Measurements from ENCODE around the gene ZNF362.

ZNF362 gene

DNA sequence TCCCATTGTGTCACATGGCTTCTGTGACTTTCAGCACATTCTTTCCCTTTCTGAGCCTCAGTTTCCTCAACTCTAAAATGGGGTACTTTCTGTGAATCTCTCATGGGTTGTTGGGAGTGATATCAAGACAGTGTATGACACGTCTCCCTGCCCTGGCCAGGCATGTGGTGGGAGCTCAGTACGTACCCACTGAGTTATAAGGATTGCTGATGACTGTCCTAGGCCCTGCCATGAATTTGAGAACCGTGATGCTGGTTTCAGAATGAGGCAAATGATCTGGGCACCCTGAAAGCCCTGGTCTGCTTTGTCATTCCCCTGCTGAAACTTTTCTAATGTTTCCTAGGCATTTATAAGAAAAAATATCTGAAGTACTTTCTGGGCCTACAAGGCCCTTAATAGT lies 3.6 kb downstream of the ZNF362 start:
- TF ChIP-seq Cebpa-rat (IDR thresholded peaks at IDR 0.05): no peak

DNA sequence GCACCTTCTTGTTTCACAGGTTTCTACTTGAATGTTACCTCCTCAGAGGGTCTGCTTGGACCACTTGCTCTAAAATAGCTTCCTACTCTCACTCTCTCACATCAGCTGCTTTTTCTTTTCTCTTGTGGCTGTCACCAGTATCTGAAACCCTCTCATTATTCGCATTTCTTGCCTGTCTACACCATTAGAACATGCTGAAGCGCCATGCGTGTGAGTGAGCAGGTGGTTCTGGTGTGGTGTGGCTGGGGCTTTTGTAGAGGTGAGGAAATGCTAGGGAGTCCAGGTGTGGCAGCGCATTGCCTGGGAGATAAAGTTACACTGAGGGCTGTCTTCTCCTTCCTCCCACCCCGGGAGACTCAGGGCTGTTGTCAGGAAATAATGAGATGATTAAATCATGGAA lies 4.1 kb downstream of the ZNF362 start:
- H3K4me3 ChIP-seq: no peak overlapping the region
- H3K4me2 ChIP-seq: no peak overlapping the region; a peak in 1 of 22 replicates
- H3K9ac ChIP-seq: no peak overlapping the region; a peak in 1 of 22 replicates
- H3K9me3 ChIP-seq (replicated peaks in 1 of 11): no peaks in the 10 kb centered on the region
- H3K36me3 ChIP-seq: peaks cover 7 to 51% (median 21%) of the 10 kb centered on the region in 11 experiments; a peak in 17 of 22 replicates
- H4K20me1 ChIP-seq: peaks cover 54 to 79% (median 68%) of the 10 kb centered on the region in 11 experiments; a peak in 21 of 22 replicates
- no peaks in the 10 kb centered on the region for H3K27me3 ChIP-seq
- no peak overlapping the region for H3K27ac ChIP-seq
- TF ChIP-seq Cebpa-rat (IDR thresholded peaks at IDR 0.05): no peak
- peaks cover 18 to 41% (median 27%) of the 10 kb centered on the region in 10 experiments for H3K4me1 ChIP-seq

More for the DNA sequence above, 3.6 kb downstream of the ZNF362 start:
- peak overlapping the region in 6 of 11 experiments; percentile 99 to 100 (median 99); a peak in 6 of 22 replicates for H3K4me2 ChIP-seq
- no peak overlapping the region for H3K27ac ChIP-seq
- H3K27me3 ChIP-seq: no peaks in the 10 kb centered on the region
- H4K20me1 ChIP-seq: peaks cover 49 to 74% (median 63%) of the 10 kb centered on the region in 11 experiments; a peak in 21 of 22 replicates
- no peak overlapping the region; a peak in 1 of 22 replicates for H3K9ac ChIP-seq
- H3K36me3 ChIP-seq: peaks cover 7 to 48% (median 20%) of the 10 kb centered on the region in 11 experiments; a peak in 17 of 22 replicates
- no peaks in the 10 kb centered on the region for H3K9me3 ChIP-seq (replicated peaks in 1 of 11)
- no peak overlapping the region for H3K4me3 ChIP-seq
- peaks cover 22 to 46% (median 33%) of the 10 kb centered on the region in 10 experiments for H3K4me1 ChIP-seq

DNA sequence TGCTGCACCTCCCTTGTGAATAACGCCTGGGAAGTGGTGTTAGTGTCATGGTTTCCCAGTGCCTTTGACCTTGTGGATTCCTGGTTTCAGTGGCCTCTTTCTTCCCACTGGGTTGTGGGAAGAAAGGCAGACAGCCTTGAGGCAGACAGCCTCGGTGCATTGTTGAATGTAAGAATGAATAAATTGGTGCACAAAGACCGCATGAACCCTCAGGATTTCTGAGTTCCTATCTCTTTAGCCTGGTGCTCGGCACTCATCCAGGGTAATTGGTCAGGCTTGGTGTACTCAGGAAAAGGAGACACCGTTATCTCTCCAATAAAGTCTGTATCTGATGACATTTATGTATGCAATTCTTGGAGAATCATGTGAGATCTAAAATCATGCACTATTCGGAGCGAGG lies 5.1 kb downstream of the ZNF362 start:
- no peak overlapping the region for H3K27ac ChIP-seq
- no peaks in the 10 kb centered on the region for H3K9me3 ChIP-seq (replicated peaks in 1 of 11)
- H4K20me1 ChIP-seq: peaks cover 63 to 88% (median 77%) of the 10 kb centered on the region in 11 experiments
- H3K36me3 ChIP-seq: peaks cover 7 to 60% (median 26%) of the 10 kb centered on the region in 11 experiments; a peak in 18 of 22 replicates
- TF ChIP-seq Cebpa-rat (IDR thresholded peaks at IDR 0.05): no peak
- no peak overlapping the region for H3K9ac ChIP-seq
- no peaks in the 10 kb centered on the region for H3K27me3 ChIP-seq
- H3K4me2 ChIP-seq: no peak overlapping the region
- H3K4me1 ChIP-seq: peaks cover 18 to 39% (median 24%) of the 10 kb centered on the region in 10 experiments
- no peak overlapping the region for H3K4me3 ChIP-seq

GRCh38 chr1:33263890-33264504 lies 7.7 kb downstream of the ZNF362 start:
- Histone ChIP-seq H3K27me3 (no peaks in the 10 kb centered on the region), H3K9ac (peak overlapping the region in 2 of 11 experiments; percentile 5 to 28; a peak in 3 of 22 replicates), H3K4me3 (no peak overlapping the region), H3K27ac (peak overlapping the region in 1 of 11 experiments; percentile 21; a peak in 1 of 22 replicates), H3K4me1 (peaks cover 3 to 42% (median 10%) of the 10 kb centered on the region in 10 experiments; a peak in 18 of 20 replicates), H3K4me2 (no peak overlapping the region), H3K9me3 (replicated peaks in 1 of 11) (no peaks in the 10 kb centered on the region), H3K36me3 (peaks cover 10 to 81% (median 35%) of the 10 kb centered on the region in 11 experiments; a peak in 19 of 22 replicates), H4K20me1 (peaks cover 90 to 100% (median 98%) of the 10 kb centered on the region in 11 experiments)
- TF ChIP-seq Cebpa-rat (IDR thresholded peaks at IDR 0.05): no peak

DNA sequence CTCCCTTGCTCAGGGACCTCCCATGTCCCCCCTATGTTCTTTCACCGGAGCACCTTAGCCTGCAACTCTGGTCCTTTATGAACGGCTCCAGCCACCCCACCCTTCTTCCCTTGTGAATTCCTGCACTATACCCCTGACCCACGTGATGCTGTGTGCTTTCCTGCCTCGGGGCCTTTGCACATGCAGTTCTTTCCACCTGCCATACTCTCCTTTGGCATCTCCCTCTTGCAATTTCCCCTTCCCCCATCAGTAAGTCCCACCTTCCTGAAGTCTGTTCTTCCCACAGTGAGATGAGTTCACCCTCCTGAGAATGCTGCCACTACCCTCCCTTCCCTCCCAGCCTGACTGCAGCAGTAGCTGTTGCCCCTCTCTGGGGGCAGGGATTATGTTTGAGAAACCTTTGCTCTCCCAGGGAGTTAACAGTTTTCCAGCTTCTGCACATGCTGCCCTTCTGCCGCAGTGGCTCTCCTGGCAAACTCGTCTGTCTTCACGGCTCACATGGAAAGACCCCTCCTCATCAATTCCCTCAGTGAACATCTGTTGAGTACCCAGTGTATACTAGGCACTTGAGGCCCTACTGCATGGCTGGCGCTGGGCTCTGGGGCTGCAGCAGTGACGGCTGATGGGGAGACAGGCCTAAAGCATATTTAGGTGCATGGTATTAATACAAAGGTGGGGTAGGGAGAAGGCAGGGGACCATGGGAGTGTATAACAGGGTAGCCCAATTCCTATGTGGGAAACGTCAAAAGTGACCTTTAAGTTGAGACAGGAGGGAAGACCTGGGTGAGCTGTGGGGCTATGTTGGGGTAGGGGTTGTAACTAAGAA lies 9.7 kb downstream of the ZNF362 start:
- Histone ChIP-seq H3K27ac (no peak overlapping the region), H4K20me1 (peaks cover 89 to 100% (median 98%) of the 10 kb centered on the region in 11 experiments)
- no peak for TF ChIP-seq Cebpa-rat (IDR thresholded peaks at IDR 0.05)

GRCh38 chr1:33266766-33267165 lies 10.5 kb downstream of the ZNF362 start:
- no peak for TF ChIP-seq Cebpa-rat (IDR thresholded peaks at IDR 0.05)
- Histone ChIP-seq H3K27me3 (no peaks in the 10 kb centered on the region), H3K27ac (peak overlapping the region in 1 of 11 experiments; percentile 10; a peak in 1 of 22 replicates), H3K9me3 (replicated peaks in 1 of 11) (no peaks in the 10 kb centered on the region), H3K36me3 (peaks cover 33 to 81% (median 55%) of the 10 kb centered on the region in 11 experiments; a peak in 21 of 22 replicates), H3K4me1 (peaks cover 0 to 39% (median 15%) of the 10 kb centered on the region in 10 experiments; a peak in 12 of 20 replicates), H3K4me3 (no peak overlapping the region), H4K20me1 (peaks cover 89 to 100% (median 98%) of the 10 kb centered on the region in 11 experiments), H3K9ac (peak overlapping the region in 1 of 11 experiments; percentile 25; a peak in 1 of 22 replicates), H3K4me2 (no peak overlapping the region)

More for the DNA sequence above, 9.7 kb downstream of the ZNF362 start:
- no peak overlapping the region for H3K9ac ChIP-seq
- no peaks in the 10 kb centered on the region for H3K9me3 ChIP-seq (replicated peaks in 1 of 11)
- no peaks in the 10 kb centered on the region for H3K27me3 ChIP-seq
- H3K4me3 ChIP-seq: no peak overlapping the region
- H3K36me3 ChIP-seq: peaks cover 28 to 81% (median 53%) of the 10 kb centered on the region in 11 experiments; a peak in 21 of 22 replicates
- peaks cover 0 to 35% (median 9%) of the 10 kb centered on the region in 10 experiments; a peak in 9 of 20 replicates for H3K4me1 ChIP-seq
- no peak overlapping the region for H3K4me2 ChIP-seq

- H3K36me3 ChIP-seq: peaks cover 30 to 84% (median 53%) of the 10 kb centered on the region in 11 experiments; a peak in 21 of 22 replicates
- H3K9me3 ChIP-seq (replicated peaks in 1 of 11): no peaks in the 10 kb centered on the region
- no peaks in the 10 kb centered on the region for H3K27me3 ChIP-seq
- H3K9ac ChIP-seq: no peak overlapping the region; a peak in 1 of 22 replicates
- peaks cover 0 to 45% (median 20%) of the 10 kb centered on the region in 10 experiments; a peak in 12 of 20 replicates for H3K4me1 ChIP-seq
- H4K20me1 ChIP-seq: peaks cover 93 to 100% (median 99%) of the 10 kb centered on the region in 11 experiments
- H3K27ac ChIP-seq: no peak overlapping the region
- no peak overlapping the region for H3K4me3 ChIP-seq
- no peak overlapping the region for H3K4me2 ChIP-seq
- no peak for TF ChIP-seq Cebpa-rat (IDR thresholded peaks at IDR 0.05)
Observed at GRCh38 chr1:33267468-33268205, 11.3 kb downstream of the ZNF362 start.

- Histone ChIP-seq H3K36me3 (peaks cover 27 to 85% (median 52%) of the 10 kb centered on the region in 11 experiments), H3K9me3 (replicated peaks in 1 of 11) (no peaks in the 10 kb centered on the region), H4K20me1 (peaks cover 93 to 100% (median 99%) of the 10 kb centered on the region in 11 experiments), H3K9ac (peak overlapping the region in 2 of 11 experiments; percentile 12 to 34; a peak in 1 of 22 replicates), H3K4me2 (no peak overlapping the region), H3K4me3 (no peak overlapping the region), H3K4me1 (peaks cover 0 to 45% (median 21%) of the 10 kb centered on the region in 10 experiments; a peak in 12 of 20 replicates), H3K27me3 (no peaks in the 10 kb centered on the region), H3K27ac (no peak overlapping the region)
- TF ChIP-seq Cebpa-rat (IDR thresholded peaks at IDR 0.05): no peak
Observed at GRCh38 chr1:33268457-33268856, 12.2 kb downstream of the ZNF362 start.
